Stimulated activated CD4-positive, alpha-beta T cell treated with anti-CD3 and anti-CD28 coated beads, Interleukin-4, amount 100 ng/mL, for 24 hours (primary cell): ENCODE results near the gene NEUROG3.
A peak's percentile ranks its signal among the peaks of the same experiment; 100 is the strongest.
"Not testable (repeated sequence)": the region's sequence is repeated elsewhere in the genome, so short reads cannot be mapped to it uniquely, and the experiment has no call there.

Experiments used
- DNase-seq: peaks from one replicate; pipeline ENCODE4 v3.0.0-alpha.2; 2020

NEUROG3 gene

GRCh38 chr10:69570050-69570816, 3.0 kb downstream of the NEUROG3 start:
- no peak for DNase-seq

- DNase-seq: no peak
Measured at GRCh38 chr10:69569396-69569934, 3.8 kb downstream of the NEUROG3 start.

DNA sequence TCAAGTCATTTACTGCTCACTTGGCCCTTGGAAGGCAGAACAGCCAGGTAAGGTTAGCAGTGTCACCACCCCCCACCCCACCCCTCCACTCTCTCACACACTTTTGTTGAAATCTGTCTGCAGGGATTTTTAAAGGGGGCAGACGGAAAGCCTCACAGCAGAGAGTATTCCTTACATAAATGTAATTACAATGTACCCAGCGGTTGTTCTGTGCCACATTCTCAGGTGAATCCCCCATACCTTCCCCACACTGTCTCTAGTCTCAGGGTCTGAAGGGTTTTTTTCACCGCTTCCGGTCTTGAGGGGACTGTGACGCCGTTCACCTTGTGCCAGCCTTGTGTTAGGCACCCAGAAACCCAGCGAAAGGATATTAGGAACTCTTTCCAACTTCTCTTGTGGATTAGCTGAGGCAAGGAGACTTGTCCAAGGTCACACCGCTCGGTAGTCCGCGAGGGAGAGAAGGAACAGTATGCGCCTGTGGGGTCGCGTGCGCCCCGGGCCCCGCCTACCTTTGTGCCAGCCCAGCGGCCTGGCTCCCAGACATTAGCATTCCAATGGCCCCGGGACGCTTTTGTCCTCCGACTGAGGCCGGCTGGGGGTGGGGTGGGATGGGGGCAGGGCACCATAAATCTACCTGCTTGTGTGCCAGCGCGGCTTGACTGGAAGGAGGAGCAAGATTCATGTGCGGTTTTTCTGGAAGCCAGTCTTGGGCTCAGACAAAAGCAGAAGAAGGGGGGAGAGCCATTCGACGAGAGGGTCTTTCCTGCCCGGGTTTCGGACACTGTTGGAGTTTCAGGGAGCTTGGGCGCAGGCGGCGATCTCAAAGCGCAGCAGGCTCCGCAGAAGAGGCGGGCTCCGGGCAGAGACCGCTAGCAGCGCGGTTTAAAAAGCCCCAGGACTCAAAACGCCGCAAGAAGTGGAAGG, 4.5 kb downstream of the NEUROG3 start:
- no peak for DNase-seq

DNA sequence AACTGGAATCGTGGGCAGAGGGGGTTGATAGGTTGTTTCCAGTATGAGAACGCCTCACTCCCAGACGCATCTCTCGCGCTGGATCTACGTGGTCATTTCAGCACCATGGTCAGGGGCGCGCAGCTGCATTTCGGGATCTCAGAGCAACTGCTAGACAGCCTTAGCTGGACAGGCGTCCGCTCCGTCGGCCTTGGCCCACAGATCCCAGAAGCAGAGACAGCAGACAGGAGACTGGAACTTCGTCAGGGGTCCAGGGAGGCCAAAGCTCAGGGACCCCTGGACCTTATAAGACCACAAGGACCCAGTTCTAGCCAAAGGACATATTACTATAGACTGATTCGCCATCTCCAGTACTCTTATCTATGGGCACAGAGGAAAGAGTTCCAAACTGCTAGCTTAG, 5.3 kb downstream of the NEUROG3 start:
- DNase-seq: peak; percentile 27

- DNase-seq: no peak
Measured at GRCh38 chr10:69562731-69563254, 10.4 kb downstream of the NEUROG3 start.

GRCh38 chr10:69559525-69559924, 13.7 kb downstream of the NEUROG3 start:
- no peak for DNase-seq

DNA sequence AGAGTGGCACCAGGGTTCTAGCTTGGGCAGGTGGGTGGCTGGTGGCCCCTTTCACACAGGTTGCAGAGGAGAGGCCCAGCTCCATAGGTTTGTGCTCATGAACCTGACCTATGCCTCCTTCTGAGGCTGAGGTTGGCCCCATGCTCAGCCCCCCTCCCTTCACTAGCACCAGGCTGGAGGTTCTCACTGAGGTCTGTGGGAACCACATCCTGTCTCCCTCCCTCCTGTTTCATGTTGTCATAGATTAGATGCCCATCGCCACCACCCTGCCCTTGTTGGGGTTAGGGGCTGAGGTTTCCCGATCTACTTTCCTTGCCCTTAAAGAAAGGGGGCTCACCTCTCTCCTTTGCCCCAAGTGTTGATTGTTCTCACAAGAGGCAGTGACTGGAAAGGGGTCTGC, 14.7 kb downstream of the NEUROG3 start:
- DNase-seq: no peak

- no peak for DNase-seq
Measured at GRCh38 chr10:69554611-69555010, 18.6 kb downstream of the NEUROG3 start.

- DNase-seq: no peak
Measured at GRCh38 chr10:69553328-69553727, 19.9 kb downstream of the NEUROG3 start.

DNA sequence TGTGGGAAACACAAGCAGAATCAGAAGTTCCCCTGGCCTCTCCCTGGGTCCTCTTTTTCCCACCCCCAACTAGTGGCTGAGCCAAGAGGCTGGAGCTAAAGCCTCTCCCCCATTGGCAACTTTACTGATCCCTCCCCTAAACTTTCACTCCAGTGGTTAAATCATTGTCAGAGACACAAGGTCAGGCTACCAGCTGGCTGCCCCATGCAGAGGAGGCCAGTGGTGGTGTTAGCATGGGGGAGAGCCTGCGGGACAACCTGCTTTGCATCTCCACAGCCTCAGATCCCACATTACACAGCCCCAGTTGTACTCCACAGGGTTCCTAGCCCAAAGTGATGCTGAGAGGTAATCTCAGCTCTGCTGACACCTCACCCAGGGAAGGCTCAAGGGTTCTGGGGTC, 21.0 kb downstream of the NEUROG3 start:
- no peak for DNase-seq

GRCh38 chr10:69549959-69550358, 23.3 kb downstream of the NEUROG3 start:
- no peak for DNase-seq

- DNase-seq: no peak
Measured at GRCh38 chr10:69541463-69541862, 31.8 kb downstream of the NEUROG3 start.

DNA sequence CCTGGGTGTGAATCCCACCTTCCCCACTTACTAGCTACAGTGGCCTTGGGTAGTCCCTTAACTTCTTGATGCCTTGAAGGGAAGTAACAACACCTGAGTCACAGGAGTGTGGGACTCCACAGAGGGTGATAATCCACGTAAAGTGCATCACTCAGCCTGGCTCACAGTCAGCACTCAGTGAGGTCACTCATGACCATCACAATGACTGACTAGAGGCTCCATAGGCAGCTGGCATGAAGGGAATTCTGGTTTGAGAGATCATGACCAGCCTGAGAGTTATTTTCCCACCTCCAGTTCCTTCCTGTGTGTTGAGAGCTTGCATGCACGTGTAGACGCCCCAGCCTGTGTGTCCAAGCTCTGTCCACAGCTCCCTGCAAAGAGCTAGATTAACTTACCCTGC, 34.8 kb downstream of the NEUROG3 start:
- no peak for DNase-seq

DNA sequence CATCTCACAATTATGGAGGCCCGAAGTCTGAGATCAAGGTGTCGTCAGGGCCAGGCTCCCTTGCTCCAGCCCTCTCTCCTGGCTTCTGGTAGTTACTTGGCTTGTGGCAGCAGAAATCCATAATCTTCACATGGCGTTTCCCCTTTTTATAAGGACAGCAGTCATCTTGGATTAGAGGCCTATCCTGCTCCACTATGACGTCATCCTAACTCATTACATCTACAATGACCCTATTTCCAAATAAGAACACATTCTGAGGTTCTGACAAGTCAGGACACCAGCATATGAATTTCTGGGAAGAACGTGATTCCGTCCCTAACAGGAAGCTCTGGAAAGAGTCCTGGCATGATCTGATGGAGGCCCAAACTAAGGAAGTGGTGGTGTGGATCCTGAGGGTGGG, 35.8 kb downstream of the NEUROG3 start:
- DNase-seq: no peak

DNA sequence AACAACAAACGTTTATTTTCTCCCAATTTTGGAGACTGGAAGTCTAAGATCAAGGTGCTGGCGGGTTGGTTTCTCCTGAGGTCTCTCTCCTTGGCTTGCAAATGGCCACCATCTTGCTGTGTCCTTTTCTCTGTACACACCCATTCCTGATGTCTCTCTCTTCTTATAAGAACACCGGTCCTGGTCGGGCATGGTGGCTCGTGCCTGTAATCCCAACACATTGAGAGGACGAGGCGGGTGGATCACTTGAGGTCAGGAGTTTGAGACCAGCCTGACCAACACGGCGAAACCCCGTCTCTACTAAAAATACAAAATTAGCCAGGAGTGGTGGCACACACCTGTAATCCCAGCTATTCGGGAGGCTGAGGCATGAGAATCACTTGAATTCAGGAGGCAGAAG, 36.7 kb downstream of the NEUROG3 start:
- DNase-seq: not testable (repeated sequence)

DNA sequence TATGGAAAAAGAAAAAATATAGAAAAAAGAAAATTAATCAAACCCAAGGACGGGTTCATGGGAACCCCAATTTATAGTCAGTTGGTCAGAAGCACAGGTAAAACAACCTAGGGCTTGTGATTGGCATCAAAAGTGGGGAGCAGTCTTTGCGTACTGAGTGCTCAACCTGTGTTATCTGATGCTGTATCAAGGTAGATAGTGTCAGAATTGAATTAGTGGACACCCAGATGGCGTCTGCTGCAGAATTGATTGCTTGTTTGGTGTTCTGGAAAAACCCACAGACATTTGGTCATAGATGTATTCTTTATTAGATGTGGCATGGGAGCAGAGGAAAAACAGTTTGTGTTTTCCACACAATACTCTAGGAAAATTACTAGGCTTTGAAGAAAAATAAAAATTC, 39.6 kb downstream of the NEUROG3 start:
- no peak for DNase-seq

DNA sequence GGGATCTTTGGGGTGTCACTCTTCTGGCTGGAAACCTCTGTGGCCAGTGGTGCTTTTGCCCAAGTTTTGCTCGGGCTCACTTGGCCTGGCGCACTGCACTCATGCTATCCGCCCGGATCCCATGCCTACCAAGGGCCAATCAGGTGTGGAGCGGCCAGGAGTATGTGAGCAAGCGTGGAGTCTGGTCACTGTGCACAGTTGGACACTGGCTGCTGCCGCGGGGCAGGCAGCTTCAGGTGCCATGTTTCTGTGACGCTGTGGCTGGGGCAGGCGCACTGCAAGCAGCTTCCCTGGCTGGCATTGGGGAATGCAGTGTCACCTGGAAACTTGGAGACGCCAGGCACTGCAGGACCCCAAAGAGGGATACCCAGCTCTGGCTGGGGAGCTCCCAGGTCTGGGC, 45.3 kb downstream of the NEUROG3 start:
- no peak for DNase-seq
